Lower leg skin (tissue), 3 donors: ENCODE measurements around the gene ARHGAP24.

Experiments
- POLR2A ChIP-seq, 2 donors: fragments of 450-650 bp; IDR thresholded peaks; one replicate each; pipeline ENCODE4 v1.6.1; 2016 to 2017; ENCODE audit warnings: antibody characterized with exemption in 2 of 2, mild to moderate bottlenecking in 1 of 2, moderate library complexity in 1 of 2
- TF ChIP-seq, protein P1 (sequence below), 3 donors: fragments of 450-650 bp; IDR thresholded peaks; one replicate each; pipeline ENCODE4 v1.5.1; 2016; ENCODE audit warnings: antibody characterized with exemption in 3 of 3, mild to moderate bottlenecking in 3 of 3, moderate library complexity in 2 of 3

DNA sequence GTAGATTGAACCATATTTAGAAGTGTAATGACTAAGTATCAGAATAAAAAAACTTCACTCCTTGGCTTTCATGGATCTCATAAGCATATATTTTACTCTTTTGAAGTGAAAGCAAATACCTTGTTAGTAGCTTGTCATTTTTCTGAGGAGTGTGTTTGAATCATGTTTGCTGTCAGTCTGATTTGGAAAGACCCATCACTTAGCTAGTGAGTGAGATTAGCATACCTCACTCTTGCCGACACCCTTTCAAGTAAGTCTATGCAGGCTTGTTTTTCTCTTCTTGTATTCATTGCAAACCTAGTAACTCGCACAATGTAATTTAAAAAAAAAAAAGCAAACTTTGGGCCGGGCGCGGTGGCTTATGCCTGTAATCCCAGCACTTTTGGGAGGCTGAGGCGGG, 360.0 kb downstream of the ARHGAP24 start:
- no peak for TF ChIP-seq POLR2A (IDR thresholded peaks at IDR 0.05)
- TF ChIP-seq, protein P1, sequence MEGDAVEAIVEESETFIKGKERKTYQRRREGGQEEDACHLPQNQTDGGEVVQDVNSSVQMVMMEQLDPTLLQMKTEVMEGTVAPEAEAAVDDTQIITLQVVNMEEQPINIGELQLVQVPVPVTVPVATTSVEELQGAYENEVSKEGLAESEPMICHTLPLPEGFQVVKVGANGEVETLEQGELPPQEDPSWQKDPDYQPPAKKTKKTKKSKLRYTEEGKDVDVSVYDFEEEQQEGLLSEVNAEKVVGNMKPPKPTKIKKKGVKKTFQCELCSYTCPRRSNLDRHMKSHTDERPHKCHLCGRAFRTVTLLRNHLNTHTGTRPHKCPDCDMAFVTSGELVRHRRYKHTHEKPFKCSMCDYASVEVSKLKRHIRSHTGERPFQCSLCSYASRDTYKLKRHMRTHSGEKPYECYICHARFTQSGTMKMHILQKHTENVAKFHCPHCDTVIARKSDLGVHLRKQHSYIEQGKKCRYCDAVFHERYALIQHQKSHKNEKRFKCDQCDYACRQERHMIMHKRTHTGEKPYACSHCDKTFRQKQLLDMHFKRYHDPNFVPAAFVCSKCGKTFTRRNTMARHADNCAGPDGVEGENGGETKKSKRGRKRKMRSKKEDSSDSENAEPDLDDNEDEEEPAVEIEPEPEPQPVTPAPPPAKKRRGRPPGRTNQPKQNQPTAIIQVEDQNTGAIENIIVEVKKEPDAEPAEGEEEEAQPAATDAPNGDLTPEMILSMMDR (IDR thresholded peaks at IDR 0.05), result no peak
